Kidney glomerular epithelial cell (primary cell): ENCODE results near the gene NPAS2.
A peak's percentile ranks its signal among the peaks of the same experiment; 100 is the strongest.

ENCODE experiments used
- DNase-seq: peaks from one replicate; lab custom pipeline; 2025; lab: John Stamatoyannopoulos, UW

Gene NPAS2

DNA sequence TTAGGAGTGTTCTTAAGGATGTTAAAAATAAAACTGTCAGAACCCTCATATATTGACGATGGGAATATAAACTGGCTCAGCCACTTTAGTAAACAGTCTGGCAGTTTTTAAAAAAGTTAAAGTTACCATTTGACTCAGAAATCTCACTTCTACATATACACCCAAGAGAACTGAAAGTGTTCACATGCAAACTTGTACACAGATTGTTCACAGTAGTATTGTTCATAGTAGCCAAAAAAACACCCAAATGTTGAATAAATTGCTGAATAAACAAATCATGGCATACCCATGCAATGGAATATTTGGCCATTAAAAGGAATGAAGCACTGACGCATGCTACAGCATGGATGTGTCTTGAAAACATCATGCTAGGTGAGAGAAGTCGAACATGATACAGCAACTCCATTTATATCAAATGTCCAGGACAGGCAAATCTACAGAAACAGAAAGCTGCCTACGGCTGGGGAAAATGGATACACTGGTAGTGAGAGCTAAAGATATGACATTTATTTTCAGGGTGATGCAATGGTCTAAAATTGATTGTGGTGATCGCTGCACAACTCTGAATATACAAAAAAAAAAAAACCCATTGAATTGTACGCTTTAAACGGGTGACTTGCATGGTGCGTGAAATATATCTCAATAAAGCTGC lies 192.2 kb downstream of the NPAS2 start:
- no peak for DNase-seq

DNA sequence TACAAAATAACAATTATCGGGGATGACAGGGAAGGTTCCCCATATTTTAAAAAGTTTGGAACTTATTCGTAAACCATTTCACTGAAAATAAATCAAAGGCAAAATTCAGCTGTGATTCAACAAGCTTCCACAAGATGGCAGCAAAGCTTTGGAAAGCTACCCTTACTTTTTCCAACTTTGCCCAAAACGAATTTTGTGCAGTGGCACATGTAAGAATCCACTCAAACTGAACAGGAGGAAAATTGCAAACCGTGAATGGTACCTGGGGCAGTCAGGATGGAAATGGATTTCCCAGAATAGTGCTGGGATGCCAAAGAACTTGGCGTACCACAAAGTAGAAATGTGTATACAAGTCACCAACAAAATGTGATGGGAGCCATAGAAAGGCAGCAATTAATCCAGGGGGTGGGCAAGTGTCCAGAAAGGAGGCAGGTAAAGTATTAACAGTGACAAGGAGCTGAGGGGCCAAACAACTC lies 192.8 kb downstream of the NPAS2 start:
- DNase-seq = peak; percentile 26

DNA sequence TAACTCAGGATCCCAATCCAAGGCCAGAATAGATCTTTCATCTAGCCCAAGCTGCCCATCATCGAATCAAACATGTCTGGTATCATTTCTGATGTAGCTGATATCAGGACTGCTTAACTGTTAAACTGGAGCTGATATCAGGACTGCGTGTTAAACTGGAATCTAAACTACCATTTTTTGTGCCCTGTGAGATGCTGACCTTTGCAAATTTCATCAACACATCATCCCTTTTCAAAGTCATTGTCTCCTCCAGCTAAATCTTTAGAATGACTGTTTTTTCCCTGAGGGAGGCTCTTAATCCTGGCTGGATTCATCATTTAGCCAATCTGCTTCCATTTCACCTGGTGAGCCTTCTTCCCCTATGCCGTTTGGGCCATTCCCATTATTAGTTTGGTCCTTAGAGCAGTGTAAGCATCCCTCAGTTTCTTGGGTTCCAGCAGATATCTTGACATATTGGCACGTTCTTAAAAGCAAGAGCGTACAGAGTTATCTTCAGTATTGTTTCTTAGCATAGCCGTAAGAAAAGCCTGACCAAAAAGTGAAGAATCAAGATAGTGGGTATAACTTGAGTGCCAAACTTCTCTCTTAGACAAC lies 194.4 kb downstream of the NPAS2 start:
- DNase-seq = no peak

DNA sequence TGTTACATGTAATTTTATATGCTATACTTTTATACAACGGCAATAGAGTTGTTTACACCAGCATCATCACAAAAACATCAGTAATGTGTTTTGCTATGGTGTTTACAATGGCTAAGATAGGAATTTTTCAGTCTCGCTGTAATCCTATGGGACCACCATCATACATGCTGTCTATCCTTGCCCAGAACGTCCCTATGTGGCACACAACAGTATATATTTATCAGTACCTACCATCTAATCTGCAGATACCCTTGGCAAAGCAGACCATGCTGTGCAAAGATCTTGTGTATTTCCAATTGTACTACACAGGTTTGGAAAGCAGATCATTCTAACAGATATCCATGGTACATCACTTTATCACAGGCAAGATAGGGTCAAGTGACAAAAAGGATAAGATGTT lies 197.4 kb downstream of the NPAS2 start:
- no peak for DNase-seq

DNA sequence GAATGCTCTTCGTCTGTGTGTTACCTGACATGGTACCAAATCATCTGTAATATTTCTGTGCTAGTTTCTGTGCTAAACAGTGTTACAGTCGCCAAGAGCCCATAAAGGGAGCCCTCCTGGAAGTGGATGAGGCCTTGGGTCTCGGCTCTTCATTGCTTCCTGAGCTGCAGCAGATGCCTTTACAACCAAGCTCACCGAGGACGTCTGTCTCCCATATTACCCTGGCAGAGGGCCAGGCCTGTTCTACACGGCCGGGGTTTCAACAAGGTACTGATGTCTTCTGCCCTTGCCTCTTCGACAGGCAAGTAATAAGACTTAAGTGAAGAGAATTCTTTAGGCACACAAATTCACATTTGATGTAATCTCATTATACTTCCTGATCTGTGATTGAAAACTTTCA lies 199.0 kb downstream of the NPAS2 start:
- no peak for DNase-seq

DNA sequence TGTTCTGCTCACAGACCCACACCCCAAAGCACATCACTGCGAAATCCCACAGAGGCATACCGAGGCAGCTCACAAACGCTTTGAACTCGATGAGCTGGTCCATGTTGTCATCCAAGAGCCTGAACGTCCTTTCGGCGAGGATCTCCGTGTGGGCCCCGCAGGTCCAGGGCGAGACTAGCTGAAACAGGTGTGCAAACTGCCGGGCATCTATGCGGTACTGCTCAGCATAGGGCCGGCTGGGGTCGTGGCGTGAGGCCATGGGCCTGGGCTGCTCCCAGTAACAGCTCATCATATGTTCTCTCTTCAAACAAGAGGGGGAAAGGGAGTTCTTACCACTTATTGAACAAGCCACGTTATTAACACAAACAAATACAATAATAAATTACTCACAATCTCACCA lies 202.3 kb downstream of the NPAS2 start:
- DNase-seq = no peak

DNA sequence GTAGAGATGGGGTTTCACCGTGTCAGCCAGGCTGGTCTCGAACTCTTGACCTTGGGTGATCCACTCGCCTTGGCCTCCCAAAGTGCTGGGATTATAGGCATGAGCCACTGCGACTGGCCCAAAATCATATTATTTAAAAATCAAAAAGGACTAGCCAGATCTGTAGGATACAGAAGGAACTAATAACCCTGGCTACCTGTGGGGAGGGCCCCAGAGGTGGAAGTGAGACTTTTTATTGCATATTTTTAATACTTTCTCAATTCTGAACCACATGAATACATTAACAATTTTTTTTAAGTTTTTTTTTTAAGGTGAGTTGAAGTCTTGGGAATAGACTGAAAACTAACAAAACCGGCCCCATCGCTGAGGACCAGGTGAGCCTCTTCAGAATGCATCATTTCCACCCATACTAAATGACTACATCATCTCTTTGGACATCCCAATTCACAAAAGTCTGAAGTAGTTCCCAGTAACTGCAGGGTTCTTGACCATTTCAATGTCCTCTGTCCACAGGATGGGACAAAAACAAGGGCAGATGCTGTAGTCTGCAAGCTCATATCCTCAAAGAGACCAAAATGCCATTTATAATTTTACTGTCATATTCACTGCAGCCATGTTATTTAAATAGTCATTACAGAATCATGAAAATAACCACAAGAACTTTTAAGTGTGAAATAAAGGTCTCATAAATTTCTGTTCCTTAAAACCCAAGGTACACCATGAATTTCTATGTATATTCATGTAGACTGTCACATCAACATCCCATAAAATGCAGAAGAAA lies 203.6 kb downstream of the NPAS2 start:
- DNase-seq = no peak

DNA sequence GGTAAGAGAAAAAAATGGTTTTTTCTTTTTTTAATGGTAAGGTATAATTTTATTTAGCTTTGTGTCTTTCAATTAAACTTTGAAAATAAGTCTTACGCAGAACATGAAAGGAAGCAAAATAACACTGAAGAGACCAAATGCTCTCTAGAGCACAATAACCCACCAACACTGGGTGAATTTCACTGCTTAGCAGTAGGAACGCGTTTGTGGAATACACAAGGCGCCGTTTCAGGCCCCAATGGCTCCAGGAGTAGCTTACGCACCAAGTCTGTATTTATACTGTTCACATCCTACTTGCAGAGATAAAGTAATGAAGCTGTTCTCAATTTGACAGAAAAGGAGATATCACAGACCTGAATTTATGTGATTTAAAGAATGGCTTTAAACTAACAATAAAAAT lies 205.6 kb downstream of the NPAS2 start:
- no peak for DNase-seq

DNA sequence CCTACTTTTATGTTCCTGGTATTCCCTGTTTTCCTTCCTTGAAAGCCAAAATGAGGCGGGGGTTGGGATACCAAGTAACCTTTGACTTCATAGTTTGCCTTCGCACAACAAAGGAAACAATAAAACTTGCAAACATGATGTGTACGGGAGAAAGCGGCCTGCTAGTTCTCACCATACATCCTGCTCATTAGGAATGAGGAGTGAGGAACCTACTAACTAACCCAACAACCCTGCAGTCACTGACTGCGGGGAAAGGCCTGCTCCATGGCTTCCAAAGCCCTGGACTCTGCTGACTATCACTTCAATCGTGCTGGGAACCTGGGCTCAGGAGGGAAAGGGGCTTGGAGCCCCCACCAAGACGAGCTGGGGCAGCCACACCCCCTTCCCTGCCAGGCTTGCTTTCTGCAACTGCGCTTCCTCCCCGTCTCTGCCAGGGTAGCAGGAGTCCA lies 206.3 kb downstream of the NPAS2 start:
- no peak for DNase-seq

DNA sequence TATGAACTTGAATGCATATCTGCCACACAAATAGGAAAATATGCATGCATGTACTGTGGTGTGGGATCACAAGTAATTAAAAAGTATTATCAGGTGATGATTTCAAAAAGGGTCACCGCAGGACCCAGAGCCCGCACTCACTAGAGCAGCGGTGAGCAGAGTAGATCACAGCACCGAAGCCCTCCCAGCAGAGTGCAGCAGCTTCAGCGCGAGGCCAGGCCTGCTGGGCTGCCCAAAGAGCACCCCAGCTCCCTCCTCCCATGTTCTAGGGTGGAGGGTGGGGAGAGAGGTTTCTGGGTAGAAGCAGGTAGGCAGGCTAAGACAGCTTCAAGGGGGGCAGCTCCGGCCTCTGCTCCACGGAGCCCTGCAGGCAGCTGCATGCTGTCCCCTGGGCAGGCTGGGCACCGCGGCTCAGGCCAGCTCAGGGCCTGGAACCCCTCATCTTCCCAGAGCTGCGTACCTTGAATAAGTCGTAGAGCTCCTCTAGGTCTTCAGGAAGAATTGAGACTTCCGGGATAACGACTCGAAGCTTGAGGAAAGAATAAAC lies 207.1 kb downstream of the NPAS2 start:
- DNase-seq = no peak

DNA sequence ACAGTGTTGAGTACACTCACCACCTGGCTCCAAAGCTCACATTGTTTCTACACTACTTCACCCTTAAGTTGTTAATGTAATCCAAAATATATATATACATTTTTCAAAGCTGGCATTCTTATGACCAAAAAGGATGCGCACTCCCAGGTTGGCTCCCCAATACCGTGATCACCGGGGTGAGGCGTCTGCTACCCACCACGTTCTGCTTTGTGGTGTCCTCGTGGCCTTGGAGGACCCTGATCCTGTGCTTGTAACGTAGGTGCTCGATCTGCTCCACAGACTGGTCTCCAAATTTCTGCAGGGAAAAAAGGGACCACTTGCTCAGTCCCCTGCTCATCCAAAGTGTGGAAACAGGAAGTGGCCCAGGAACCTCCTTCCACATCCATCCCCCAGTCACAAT lies 207.9 kb downstream of the NPAS2 start:
- DNase-seq = no peak

DNA sequence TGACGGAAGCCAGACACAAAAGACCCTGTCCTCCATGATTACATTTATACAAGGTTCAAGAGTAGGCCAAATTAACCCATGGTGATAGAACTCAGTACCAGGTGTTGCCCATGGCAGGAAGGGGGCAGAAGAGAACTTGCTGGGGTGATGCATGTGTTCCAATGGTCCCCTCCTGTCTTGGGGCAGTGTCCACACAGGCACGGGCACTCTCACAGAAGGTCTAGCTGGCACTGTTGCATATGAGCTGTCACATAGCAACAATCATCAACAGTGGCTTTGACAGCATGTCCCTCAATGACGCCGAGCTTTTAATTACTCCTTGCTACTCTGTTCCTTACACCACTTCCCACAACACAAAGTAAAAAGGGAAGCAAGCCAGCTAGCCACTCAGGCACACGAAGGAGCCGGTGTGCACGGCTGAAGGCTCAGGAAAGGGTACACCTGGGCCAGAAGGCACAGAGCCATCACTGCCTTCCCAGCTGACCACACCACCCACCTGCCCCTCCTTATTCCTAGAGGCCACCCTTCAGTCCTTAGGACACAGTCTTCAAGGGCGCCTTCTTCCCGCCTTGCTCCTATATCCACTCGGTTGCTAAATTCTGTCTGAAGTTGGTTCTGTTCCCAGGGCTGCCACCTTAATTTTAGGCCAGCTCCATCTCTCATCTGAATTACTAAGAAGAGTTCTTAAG lies 211.1 kb downstream of the NPAS2 start:
- DNase-seq = no peak

DNA sequence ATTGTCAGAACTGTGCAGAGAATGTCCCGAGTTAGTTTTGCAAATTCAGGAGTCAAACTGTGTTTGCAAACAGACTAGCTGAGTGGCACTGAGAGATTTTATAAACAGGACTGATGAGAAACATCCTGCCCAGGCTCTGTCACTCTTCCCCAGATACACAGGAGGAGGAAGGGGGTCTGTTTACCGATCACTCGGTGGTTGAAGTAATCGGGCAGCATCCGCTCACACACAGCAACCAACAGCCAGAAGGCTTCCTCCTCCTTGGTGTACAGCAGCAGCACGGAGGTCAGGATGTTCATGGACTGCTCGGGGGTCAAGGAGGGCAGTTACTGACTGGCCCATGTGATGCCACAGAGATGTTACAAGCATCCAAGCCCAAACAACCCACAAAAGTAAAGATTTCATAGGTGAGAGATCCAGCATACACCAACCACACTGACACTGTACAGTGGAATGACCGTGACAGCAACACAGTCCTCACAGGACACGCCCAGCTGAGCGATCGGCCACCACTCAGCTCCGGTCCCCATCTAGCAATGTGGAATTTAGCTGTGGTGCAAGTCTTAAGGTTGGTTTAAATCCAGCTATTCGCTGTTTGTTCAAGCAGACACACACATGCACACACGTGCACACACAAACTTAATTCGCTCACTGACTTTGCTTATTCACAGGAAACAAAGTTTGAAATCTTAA lies 212.3 kb downstream of the NPAS2 start:
- DNase-seq = no peak

DNA sequence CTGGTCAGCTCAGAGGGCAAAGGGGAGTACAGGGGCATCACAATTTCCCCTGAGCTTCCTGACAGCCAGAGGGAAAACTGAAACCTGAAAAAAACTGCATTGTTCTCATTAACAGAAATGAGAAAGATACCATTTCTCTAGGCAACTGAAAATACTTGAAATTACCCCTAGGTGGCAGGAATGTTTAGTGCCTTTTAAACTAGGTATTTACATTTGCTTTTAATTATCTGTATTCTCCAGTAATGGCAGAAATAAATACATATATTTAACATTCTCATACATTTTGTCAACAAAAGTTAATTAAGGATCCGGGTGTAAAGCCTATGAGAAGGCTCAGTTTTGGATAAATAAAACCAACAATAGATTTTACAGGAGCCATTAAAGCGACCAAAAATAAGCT lies 216.6 kb downstream of the NPAS2 start:
- DNase-seq = peak; percentile 20

DNA sequence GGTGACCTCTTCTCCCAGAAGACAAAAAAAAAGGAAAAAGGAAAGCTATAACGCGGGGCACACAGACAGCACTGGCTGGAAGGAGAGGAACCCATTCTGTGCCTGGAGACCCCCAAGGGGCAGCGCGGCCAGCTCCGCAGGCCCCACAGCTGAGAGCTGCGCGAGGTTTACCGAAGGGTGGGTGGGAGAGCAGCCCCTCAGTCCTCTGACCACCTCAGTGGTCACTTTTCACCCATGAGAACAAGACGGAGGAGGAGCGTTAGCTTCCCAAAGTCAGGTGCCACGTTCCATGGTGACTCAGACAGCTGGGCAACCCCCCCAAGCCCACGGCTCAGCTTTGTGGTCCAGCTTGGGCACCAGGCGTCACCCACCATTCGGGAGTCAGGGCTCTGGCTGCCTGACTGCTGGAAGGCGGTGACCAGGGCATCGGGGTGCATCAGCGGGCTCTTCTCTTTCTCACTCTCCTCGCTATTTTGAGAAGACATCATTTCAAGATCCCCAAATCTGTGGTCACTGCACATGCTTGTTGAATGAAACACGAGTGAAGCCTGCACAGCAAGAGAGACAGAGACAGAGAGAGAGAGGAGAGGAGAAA lies 217.3 kb downstream of the NPAS2 start:
- DNase-seq = no peak

DNA sequence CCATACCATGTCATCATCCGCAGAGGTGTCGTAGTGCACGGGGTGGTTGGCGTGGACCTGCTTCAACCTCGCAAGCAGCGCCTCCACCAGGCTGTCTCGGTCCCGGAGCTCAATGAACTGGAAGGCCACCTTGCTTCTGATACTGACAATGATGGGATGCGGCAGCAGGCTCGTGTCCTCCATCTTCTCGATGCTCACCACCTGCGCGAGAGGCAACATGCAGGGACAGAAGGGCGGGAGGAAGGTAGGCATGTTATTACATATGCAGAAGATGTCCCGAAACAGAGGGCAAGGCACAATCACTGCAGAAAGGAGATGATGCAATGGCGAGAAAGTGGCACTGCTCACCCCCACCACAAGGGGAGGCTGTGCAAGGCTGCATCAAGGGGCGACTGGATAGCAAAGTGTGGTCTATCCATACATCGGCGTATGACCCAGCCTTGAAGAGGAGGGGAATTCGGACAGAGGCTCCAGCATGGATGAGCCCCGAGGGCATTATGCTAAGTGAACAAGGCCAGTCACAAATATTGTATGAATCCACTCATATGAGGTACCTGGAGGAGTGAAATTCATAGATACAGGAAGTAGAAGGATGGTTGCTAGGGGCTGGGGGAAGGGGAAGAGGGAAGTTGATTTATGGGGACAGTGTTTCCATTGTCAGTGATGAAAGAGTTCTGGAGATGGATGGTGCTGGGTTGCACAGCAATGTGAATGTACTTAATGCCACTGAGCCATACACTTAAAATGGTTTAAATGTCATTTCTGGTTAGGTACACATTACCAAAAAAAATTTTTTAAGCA lies 218.7 kb downstream of the NPAS2 start:
- no peak for DNase-seq

DNA sequence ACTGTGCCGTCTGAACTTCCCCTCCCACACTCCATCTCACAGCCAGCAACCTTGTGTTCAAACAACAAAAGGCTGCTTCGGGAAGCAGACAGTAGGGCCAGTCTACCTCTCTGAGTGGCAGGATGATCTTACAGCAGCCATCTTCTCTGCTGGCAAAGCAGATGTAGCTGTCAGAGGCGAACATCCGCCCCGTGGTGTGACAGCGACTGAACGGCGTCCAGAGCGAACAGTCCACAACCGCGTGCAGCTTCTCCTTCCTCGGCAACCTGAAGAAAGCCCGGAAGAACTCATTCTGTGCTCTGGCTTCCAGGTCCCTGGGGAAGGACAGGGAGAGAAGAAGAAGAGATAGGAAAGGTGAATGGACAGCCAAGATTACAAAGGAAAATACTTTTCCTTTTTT lies 220.1 kb downstream of the NPAS2 start:
- no peak for DNase-seq

DNA sequence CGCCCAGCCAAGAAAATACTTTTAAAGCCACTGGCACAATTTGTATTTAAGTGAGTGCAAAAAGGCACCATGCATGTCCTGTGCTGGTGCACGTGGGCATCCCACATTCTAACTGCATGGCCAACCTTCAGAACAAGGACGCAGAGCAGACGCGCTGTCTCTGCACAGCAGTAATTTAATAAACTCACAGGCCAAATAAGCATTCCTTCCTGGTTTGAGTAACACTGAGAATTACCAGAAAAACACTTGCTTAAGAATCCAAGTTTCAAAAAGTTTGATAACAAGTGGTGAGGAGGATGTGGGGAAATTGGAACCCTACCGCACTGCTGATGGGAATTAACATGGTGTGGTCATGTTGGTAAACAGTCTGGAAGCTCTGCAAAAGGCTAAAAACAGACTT lies 220.8 kb downstream of the NPAS2 start:
- no peak for DNase-seq

DNA sequence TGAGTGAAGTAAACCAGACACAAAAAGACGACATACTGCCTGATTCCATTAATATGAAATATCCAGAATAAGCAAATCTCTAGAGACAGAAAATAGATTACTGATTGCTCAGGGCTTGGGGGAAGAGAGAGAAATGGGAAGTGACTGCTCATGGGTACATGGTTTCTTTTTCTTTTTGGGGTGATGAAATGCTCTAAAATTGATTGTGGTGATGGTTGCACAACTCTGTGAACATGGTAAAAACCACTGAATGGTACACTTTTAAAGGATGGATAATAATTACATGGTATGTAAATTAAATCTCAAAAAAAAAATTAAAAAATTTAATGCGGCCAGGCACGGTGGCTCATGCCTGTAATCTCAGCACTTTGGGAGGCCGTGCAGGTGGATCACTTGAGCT lies 221.5 kb downstream of the NPAS2 start:
- DNase-seq = no peak

DNA sequence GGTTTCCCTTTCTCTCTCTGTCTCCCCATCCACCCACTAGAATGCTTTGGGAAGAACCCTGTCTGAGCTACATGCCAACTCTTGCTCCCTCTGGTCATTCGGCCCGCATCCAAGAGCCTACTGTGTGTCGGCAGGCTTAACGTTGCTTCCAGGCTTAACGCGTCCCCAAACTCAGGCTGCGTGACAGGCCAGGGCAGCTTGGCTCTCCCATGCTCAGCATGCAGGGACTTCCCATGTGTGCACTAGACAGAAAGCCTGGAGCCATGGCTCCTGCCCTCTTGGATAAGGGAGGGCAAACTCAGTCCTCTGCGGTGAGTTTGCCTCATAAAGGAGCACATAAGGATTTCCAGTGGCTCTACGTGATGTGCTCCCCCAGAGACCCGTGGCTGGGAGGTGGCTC lies 225.4 kb downstream of the NPAS2 start:
- no peak for DNase-seq
